ENCODE data around the gene FAM163B. TPM values are rescaled to one million over a fixed set of nuclear protein-coding genes. Genes with fewer than 3 reads are reported as not detected.

Gene FAM163B
- total RNA-seq, 2 experiments from 2014 or later: not detected

GRCh38 chr9:133619791-133620190 lies 10.6 kb upstream of the FAM163B start:
- Mint-ChIP-seq H3K9me3 (peaks cover 1% of the 10 kb centered on the region), H3K27me3 (peaks cover 5% of the 10 kb centered on the region), H3K4me1 (peaks cover 23% of the 10 kb centered on the region), H3K4me3 (no peak overlapping the region), H3K27ac (no peak overlapping the region), H3K36me3 (ENCODE audit: low read depth) (no peaks in the 10 kb centered on the region)
- POLR2A ChIA-PET: no interaction called here
- CTCF ChIA-PET: no interaction called here
- peak; percentile 57 for DNase-seq

GRCh38 chr9:133618726-133619125 lies 9.5 kb upstream of the FAM163B start:
- POLR2A ChIA-PET: no interaction called here
- Mint-ChIP-seq H3K4me1 (peaks cover 23% of the 10 kb centered on the region), H3K27me3 (peaks cover 7% of the 10 kb centered on the region), H3K9me3 (no peaks in the 10 kb centered on the region), H3K4me3 (no peak overlapping the region), H3K36me3 (ENCODE audit: low read depth) (no peaks in the 10 kb centered on the region), H3K27ac (no peak overlapping the region)
- CTCF ChIA-PET: no interaction called here
- no peak for DNase-seq

- Mint-ChIP-seq H3K27ac (no peak overlapping the region), H3K9me3 (no peaks in the 10 kb centered on the region)
- CTCF ChIA-PET: no interaction called here
These were observed 7.6 kb upstream of the FAM163B start for GRCh38 chr9:133616643-133617405.

GRCh38 chr9:133615606-133616188 lies 6.5 kb upstream of the FAM163B start:
- no peak overlapping the region for H3K4me3 Mint-ChIP-seq
- H3K27me3 Mint-ChIP-seq: peaks cover 20% of the 10 kb centered on the region
- ChIA-PET CTCF (no interaction called here), POLR2A (no interaction called here)
- no peak for DNase-seq
- peaks cover 10% of the 10 kb centered on the region for H3K4me1 Mint-ChIP-seq
- H3K36me3 Mint-ChIP-seq (ENCODE audit: low read depth): no peaks in the 10 kb centered on the region
- no peaks in the 10 kb centered on the region for H3K9me3 Mint-ChIP-seq
- H3K27ac Mint-ChIP-seq: no peak overlapping the region

More at GRCh38 chr9:133616643-133617405, 7.6 kb upstream of the FAM163B start:
- Mint-ChIP-seq H3K27me3 (peaks cover 13% of the 10 kb centered on the region), H3K4me1 (peaks cover 19% of the 10 kb centered on the region), H3K36me3 (ENCODE audit: low read depth) (no peaks in the 10 kb centered on the region), H3K4me3 (no peak overlapping the region)
- POLR2A ChIA-PET: no interaction called here
- DNase-seq: no peak

GRCh38 chr9:133615186-133615585 lies 6.0 kb upstream of the FAM163B start:
- no peak for DNase-seq
- ChIA-PET POLR2A (no interaction called here), CTCF (no interaction called here)
- no peaks in the 10 kb centered on the region for H3K9me3 Mint-ChIP-seq
- no peak overlapping the region for H3K27ac Mint-ChIP-seq
- H3K4me3 Mint-ChIP-seq: no peak overlapping the region
- no peaks in the 10 kb centered on the region for H3K36me3 Mint-ChIP-seq (ENCODE audit: low read depth)
- peaks cover 24% of the 10 kb centered on the region for H3K27me3 Mint-ChIP-seq
- H3K4me1 Mint-ChIP-seq: peaks cover 8% of the 10 kb centered on the region

- ChIA-PET POLR2A (no interaction called here), CTCF (no interaction called here)
- no peaks in the 10 kb centered on the region for H3K9me3 Mint-ChIP-seq
- no peak overlapping the region for H3K4me3 Mint-ChIP-seq
- H3K4me1 Mint-ChIP-seq: peaks cover 3% of the 10 kb centered on the region
- H3K36me3 Mint-ChIP-seq (ENCODE audit: low read depth): no peaks in the 10 kb centered on the region
- no peak for DNase-seq
- H3K27me3 Mint-ChIP-seq: peaks cover 27% of the 10 kb centered on the region
- no peak overlapping the region for H3K27ac Mint-ChIP-seq
These were observed 5.5 kb upstream of the FAM163B start for GRCh38 chr9:133614678-133615077.

GRCh38 chr9:133614056-133614455 lies 4.9 kb upstream of the FAM163B start:
- Mint-ChIP-seq H3K9me3 (no peaks in the 10 kb centered on the region), H3K27me3 (peaks cover 30% of the 10 kb centered on the region), H3K36me3 (ENCODE audit: low read depth) (no peaks in the 10 kb centered on the region), H3K4me3 (no peak overlapping the region), H3K27ac (no peak overlapping the region), H3K4me1 (no peaks in the 10 kb centered on the region)
- ChIA-PET CTCF (no interaction called here), POLR2A (no interaction called here)
- DNase-seq: no peak

- Mint-ChIP-seq H3K4me3 (no peak overlapping the region), H3K4me1 (no peaks in the 10 kb centered on the region), H3K36me3 (ENCODE audit: low read depth) (no peaks in the 10 kb centered on the region), H3K27ac (no peak overlapping the region), H3K27me3 (peaks cover 31% of the 10 kb centered on the region), H3K9me3 (no peaks in the 10 kb centered on the region)
- no peak for DNase-seq
- ChIA-PET POLR2A (no interaction called here), CTCF (no interaction called here)
These were observed 4.2 kb upstream of the FAM163B start for GRCh38 chr9:133613432-133613831.

- Mint-ChIP-seq H3K9me3 (no peaks in the 10 kb centered on the region), H3K36me3 (ENCODE audit: low read depth) (no peaks in the 10 kb centered on the region), H3K4me1 (no peaks in the 10 kb centered on the region), H3K4me3 (no peak overlapping the region), H3K27me3 (peaks cover 31% of the 10 kb centered on the region), H3K27ac (no peak overlapping the region)
- ChIA-PET CTCF (no interaction called here), POLR2A (no interaction called here)
- DNase-seq: no peak
These were observed 3.6 kb upstream of the FAM163B start for GRCh38 chr9:133612816-133613215.

- ChIA-PET POLR2A (no interaction called here), CTCF (no interaction called here)
- H3K27me3 Mint-ChIP-seq: peaks cover 31% of the 10 kb centered on the region
- no peak overlapping the region for H3K27ac Mint-ChIP-seq
- H3K36me3 Mint-ChIP-seq (ENCODE audit: low read depth): no peaks in the 10 kb centered on the region
- no peaks in the 10 kb centered on the region for H3K9me3 Mint-ChIP-seq
- H3K4me3 Mint-ChIP-seq: no peak overlapping the region
- no peak for DNase-seq
- no peaks in the 10 kb centered on the region for H3K4me1 Mint-ChIP-seq
These were observed 2.9 kb upstream of the FAM163B start for GRCh38 chr9:133612051-133612450.

- CTCF ChIA-PET: no interaction called here
- Mint-ChIP-seq H3K4me3 (no peak overlapping the region), H3K4me1 (no peaks in the 10 kb centered on the region), H3K36me3 (ENCODE audit: low read depth) (no peaks in the 10 kb centered on the region), H3K27ac (no peak overlapping the region), H3K27me3 (peaks cover 33% of the 10 kb centered on the region), H3K9me3 (no peaks in the 10 kb centered on the region)
- POLR2A ChIA-PET: no interaction called here
- DNase-seq: no peak
These were observed 1.7 kb upstream of the FAM163B start for GRCh38 chr9:133610845-133611244.

GRCh38 chr9:133608889-133609288 lies 300 bp downstream of the FAM163B start:
- no peak overlapping the region for H3K27ac Mint-ChIP-seq
- H3K36me3 Mint-ChIP-seq (ENCODE audit: low read depth): no peaks in the 10 kb centered on the region
- H3K4me1 Mint-ChIP-seq: no peaks in the 10 kb centered on the region
- DNase-seq: no peak
- ChIA-PET POLR2A (no interaction called here), CTCF (no interaction called here)
- H3K9me3 Mint-ChIP-seq: no peaks in the 10 kb centered on the region
- no peak overlapping the region for H3K4me3 Mint-ChIP-seq
- H3K27me3 Mint-ChIP-seq: peaks cover 30% of the 10 kb centered on the region

- CTCF ChIA-PET: no interaction called here
- no peak overlapping the region for H3K4me3 Mint-ChIP-seq
- POLR2A ChIA-PET: no interaction called here
- no peak for DNase-seq
- no peak overlapping the region for H3K27ac Mint-ChIP-seq
- H3K27me3 Mint-ChIP-seq: peaks cover 30% of the 10 kb centered on the region
- H3K4me1 Mint-ChIP-seq: no peaks in the 10 kb centered on the region
- H3K9me3 Mint-ChIP-seq: no peaks in the 10 kb centered on the region
- no peaks in the 10 kb centered on the region for H3K36me3 Mint-ChIP-seq (ENCODE audit: low read depth)
These were observed 807 bp downstream of the FAM163B start for GRCh38 chr9:133608382-133608781.

- ChIA-PET POLR2A (no interaction called here), CTCF (no interaction called here)
- H3K27ac Mint-ChIP-seq: no peak overlapping the region
- DNase-seq: no peak
- H3K27me3 Mint-ChIP-seq: peaks cover 26% of the 10 kb centered on the region
- H3K4me3 Mint-ChIP-seq: no peak overlapping the region
- H3K9me3 Mint-ChIP-seq: no peaks in the 10 kb centered on the region
- no peaks in the 10 kb centered on the region for H3K4me1 Mint-ChIP-seq
- no peaks in the 10 kb centered on the region for H3K36me3 Mint-ChIP-seq (ENCODE audit: low read depth)
These were observed 1.2 kb downstream of the FAM163B start for GRCh38 chr9:133607976-133608375.
